SH-SY5Y (cell line): ENCODE measurements around the gene KIF1B.

Experiments used
- GATA2 ChIP-seq: IDR thresholded peaks from 2 replicates; pipeline ENCODE4 v1.6.1; 2011; ENCODE audit warnings: mild to moderate bottlenecking, low read depth, low read length
- GATA3 ChIP-seq: IDR thresholded peaks from 2 replicates; pipeline ENCODE4 v1.6.1; 2011; ENCODE audit warnings: low read depth, mild to moderate bottlenecking, low read length, moderate library complexity

- TF ChIP-seq GATA3 (no peak), GATA2 (no peak)
Observed at GRCh38 chr1:10407201-10407600, 196.8 kb downstream of the KIF1B start.
